Kidney capillary endothelial cell (primary cell): ENCODE data around the gene GPR153.

Experiments
- DNase-seq: peaks from one replicate; pipeline ENCODE4 v3.0.0-alpha.2; 2018; ENCODE audit warnings: low spot score

Gene GPR153

GRCh38 chr1:6286266-6286665 is 25.4 kb upstream of the GPR153 start:
- DNase-seq, result no peak

GRCh38 chr1:6285336-6285735 is 24.4 kb upstream of the GPR153 start:
- no peak for DNase-seq

- DNase-seq, result no peak
Observed at GRCh38 chr1:6282577-6283270, 21.8 kb upstream of the GPR153 start.

- no peak for DNase-seq
Observed at GRCh38 chr1:6281511-6282402, 20.9 kb upstream of the GPR153 start.

- DNase-seq, result no peak
Observed at GRCh38 chr1:6280761-6281451, 20.0 kb upstream of the GPR153 start.

GRCh38 chr1:6279613-6280383 is 18.9 kb upstream of the GPR153 start:
- DNase-seq, result no peak

GRCh38 chr1:6279066-6279465 is 18.2 kb upstream of the GPR153 start:
- DNase-seq, result no peak

GRCh38 chr1:6278263-6278662 is 17.4 kb upstream of the GPR153 start:
- no peak for DNase-seq

GRCh38 chr1:6276811-6277555 is 16.1 kb upstream of the GPR153 start:
- DNase-seq, result no peak

GRCh38 chr1:6275826-6276782 is 15.2 kb upstream of the GPR153 start:
- DNase-seq, result peak; percentile 37

- DNase-seq, result no peak
Observed at GRCh38 chr1:6274622-6275139, 13.8 kb upstream of the GPR153 start.

GRCh38 chr1:6274102-6274501 is 13.2 kb upstream of the GPR153 start:
- no peak for DNase-seq

- no peak for DNase-seq
Observed at GRCh38 chr1:6273380-6273891, 12.5 kb upstream of the GPR153 start.

- no peak for DNase-seq
Observed at GRCh38 chr1:6272868-6273267, 12.0 kb upstream of the GPR153 start.

- DNase-seq, result no peak
Observed at GRCh38 chr1:6272452-6272851, 11.6 kb upstream of the GPR153 start.

GRCh38 chr1:6271554-6271953 is 10.7 kb upstream of the GPR153 start:
- no peak for DNase-seq

- DNase-seq, result no peak
Observed at GRCh38 chr1:6271006-6271405, 10.1 kb upstream of the GPR153 start.

- no peak for DNase-seq
Observed at GRCh38 chr1:6270401-6270800, 9.5 kb upstream of the GPR153 start.

- no peak for DNase-seq
Observed at GRCh38 chr1:6269720-6270400, 9.0 kb upstream of the GPR153 start.
